HEK293 (cell line): ENCODE measurements around the gene OR5AU1.

Source experiments
- CTCF ChIP-seq: fragments of 450-650 bp; formaldehyde crosslinking; IDR thresholded peaks from 2 replicates; pipeline ENCODE4 v1.5.1; 2016; ENCODE audit warnings: missing biosample characterization, missing genetic modification characterization
- HOXA7 ChIP-seq: sonication (generic); formaldehyde crosslinking; IDR thresholded peaks from 2 replicates; pipeline ENCODE4 v1.8.1; 2022; ENCODE audit warnings: missing genetic modification reagents, borderline replicate concordance
- OSR2 ChIP-seq: fragments of 450-650 bp; formaldehyde crosslinking; IDR thresholded peaks from 2 replicates; pipeline ENCODE4 v1.5.1; 2016; ENCODE audit warnings: missing biosample characterization, missing genetic modification characterization
- OVOL3 ChIP-seq: fragments of 450-650 bp; formaldehyde crosslinking; IDR thresholded peaks from 2 replicates; pipeline ENCODE4 v1.5.1; 2016; ENCODE audit warnings: missing biosample characterization, missing genetic modification characterization
- REST ChIP-seq: fragments of 450-650 bp; formaldehyde crosslinking; IDR thresholded peaks from 2 replicates; pipeline ENCODE4 v1.5.1; 2016; ENCODE audit warnings: missing biosample characterization, missing genetic modification characterization
- ZBTB17 ChIP-seq: fragments of 450-650 bp; formaldehyde crosslinking; IDR thresholded peaks from 2 replicates; pipeline ENCODE4 v1.5.1; 2016; ENCODE audit warnings: missing biosample characterization, missing genetic modification characterization
- ZBTB21 ChIP-seq: fragments of 450-650 bp; formaldehyde crosslinking; IDR thresholded peaks from 2 replicates; pipeline ENCODE4 v1.5.1; 2017; ENCODE audit warnings: missing biosample characterization, missing genetic modification characterization
- ZNF23 ChIP-seq: fragments of 450-650 bp; formaldehyde crosslinking; IDR thresholded peaks from 2 replicates; pipeline ENCODE4 v1.5.1; 2016; ENCODE audit warnings: missing biosample characterization, missing genetic modification characterization, borderline replicate concordance
- ZNF274 ChIP-seq, 2 experiments: fragments of 200-500 bp in 1 of 2; fragments of 450-650 bp in 1 of 2; sonication (Bioruptor generic) in 1 of 2; formaldehyde crosslinking in 1 of 2; IDR thresholded peaks; 2 replicates each; pipeline versions ENCODE4 v1.5.1 to v1.6.1; 2014 to 2016; ENCODE audit warnings: borderline replicate concordance in 1 of 2, inconsistent platforms in 1 of 2, low read length in 1 of 2, missing biosample characterization in 1 of 2, missing genetic modification characterization in 1 of 2
- ZNF510 ChIP-seq: fragments of 450-650 bp; formaldehyde crosslinking; IDR thresholded peaks from 2 replicates; pipeline ENCODE4 v1.5.1; 2018; ENCODE audit warnings: mild to moderate bottlenecking, missing genetic modification characterization, missing biosample characterization; ENCODE audit not compliant: insufficient replicate concordance
- ZNF555 ChIP-seq: fragments of 450-650 bp; formaldehyde crosslinking; conservative IDR thresholded peaks from 2 replicates; pipeline ENCODE4 v1.5.1; 2017; ENCODE audit warnings: missing biosample characterization, mild to moderate bottlenecking, missing genetic modification characterization, inconsistent platforms

- TF ChIP-seq ZNF274 (IDR thresholded peaks at IDR 0.05; ENCODE audit: low read length) (no peak), ZNF274 (tag by site-specific recombination; IDR thresholded peaks at IDR 0.05; ENCODE audit: borderline replicate concordance) (no peak), ZNF555 (tag by site-specific recombination) (no peak), ZBTB17 (tag by site-specific recombination) (no peak), CTCF (tag by site-specific recombination) (no peak), ZNF23 (tag by site-specific recombination) (no peak), ZBTB21 (no peak), OSR2 (tag by site-specific recombination) (no peak), REST (tag by site-specific recombination) (no peak), ZNF510 (tag by site-specific recombination) (no peak), HOXA7 (no peak), OVOL3 (tag by site-specific recombination) (no peak)
These were observed 10.4 kb downstream of the OR5AU1 start for GRCh38 chr14:21145437-21145836.
